ENCODE measurements around the gene PPP1R13B. TPM values are rescaled to one million over a fixed set of nuclear protein-coding genes. Genes with fewer than 3 reads are reported as not detected.

Gene PPP1R13B
- polyA plus RNA-seq, 2 of the 4 experiments (the other 2 are of a cell fraction) = 2.2 to 2.7 TPM

GRCh38 chr14:103765526-103765925 lies 81.8 kb downstream of the PPP1R13B start:
- WGBS (ENCODE audit: missing lambda C conversion rate) = 95% methylated on average over 3 of the region's 3 CpGs
- Histone ChIP-seq H3K4me3 (no peak overlapping the region), H3K9me3 (no peaks in the 10 kb centered on the region), H3K4me2 (no peak overlapping the region), H3K27ac (no peak overlapping the region), H3K4me1 (no peaks in the 10 kb centered on the region)
- CTCF ChIA-PET = interaction anchor here (1.4 to 1.5 kb wide), 2 partner anchors 13 to 135 kb away, joined by 3 to 5 read pairs; no protein-coding TSS in a partner anchor
- TF ChIP-seq SREBF2 (IDR thresholded peaks at IDR 0.05) (no peak), HES2 (IDR thresholded peaks at IDR 0.05) (no peak), ZNF302 (CRISPR knock-in tag; IDR thresholded peaks at IDR 0.05) (no peak), FOSL2 (IDR thresholded peaks at IDR 0.05) (no peak), FOSL2 (CRISPR knock-in tag; IDR thresholded peaks at IDR 0.05) (no peak), PHF8 (IDR thresholded peaks at IDR 0.05; ENCODE audit: borderline replicate concordance, low read depth) (no peak), RCOR1 (IDR thresholded peaks at IDR 0.05; ENCODE audit: low read depth, low read length) (no peak), CBX2 (IDR thresholded peaks at IDR 0.05; ENCODE audit: borderline replicate concordance, low read depth) (no peak), POLR2A (IDR thresholded peaks at IDR 0.05; ENCODE audit: low read length) (no peak), ATOH8 (CRISPR knock-in tag; IDR thresholded peaks at IDR 0.05; ENCODE audit: low read depth) (no peak), NPAS2 (CRISPR knock-in tag; IDR thresholded peaks at IDR 0.05; ENCODE audit: borderline replicate concordance) (no peak), POLR2AphosphoS2 (conservative IDR thresholded peaks at IDR 0.05; ENCODE audit: low read length) (no peak), PBX3 (IDR thresholded peaks at IDR 0.05) (no peak), MAFK (IDR thresholded peaks at IDR 0.05; ENCODE audit: partially characterized antibody) (no peak), HMGXB4 (CRISPR knock-in tag; IDR thresholded peaks at IDR 0.05; ENCODE audit: borderline replicate concordance) (no peak), E2F6 (IDR thresholded peaks at IDR 0.05; ENCODE audit: borderline replicate concordance, low read depth) (no peak), BHLHE40 (IDR thresholded peaks at IDR 0.05; ENCODE audit: low read depth, low read length) (no peak), CEBPB (IDR thresholded peaks at IDR 0.05) (no peak)
- FAIRE-seq (no peak), ATAC-seq (no peak), DNase-seq (ENCODE audit: low read depth in 1 of 2, low spot score in 1 of 2) (no peak)
- POLR2A ChIA-PET = no interaction called here

- ATAC-seq (no peak), FAIRE-seq (no peak), DNase-seq (ENCODE audit: low read depth in 1 of 2, low spot score in 1 of 2) (no peak)
- no peak overlapping the region for H3K4me3 ChIP-seq
- ChIA-PET POLR2A (no interaction called here), CTCF (interaction anchor here (1.0 to 1.5 kb wide), 3 partner anchors 11 to 40 kb away, joined by 3 to 5 read pairs (median 4); no protein-coding TSS in a partner anchor)
- H3K4me2 ChIP-seq = no peak overlapping the region
- no peak overlapping the region for H3K27ac ChIP-seq
- H3K9me3 ChIP-seq = no peaks in the 10 kb centered on the region
- no peaks in the 10 kb centered on the region for H3K4me1 ChIP-seq
- 93% methylated on average over 5 of the region's 5 CpGs for WGBS (ENCODE audit: missing lambda C conversion rate)
- TF ChIP-seq JUN (IDR thresholded peaks at IDR 0.05) = no peak
- TF ChIP-seq ATOH8 (CRISPR knock-in tag; IDR thresholded peaks at IDR 0.05; ENCODE audit: low read depth) = no peak
- TF ChIP-seq BHLHE40 (IDR thresholded peaks at IDR 0.05; ENCODE audit: low read depth, low read length) = no peak
- no peak for TF ChIP-seq RAD21 (conservative IDR thresholded peaks at IDR 0.05 in 1 of 2, IDR thresholded peaks at IDR 0.05 in 1 of 2)
- no peak for TF ChIP-seq ESRRA (IDR thresholded peaks at IDR 0.05; ENCODE audit: borderline replicate concordance, low read length)
- TF ChIP-seq RARB (CRISPR knock-in tag; IDR thresholded peaks at IDR 0.05) = no peak
- no peak for TF ChIP-seq CEBPB (IDR thresholded peaks at IDR 0.05)
- TF ChIP-seq BCL3 (IDR thresholded peaks at IDR 0.05) = no peak
- no peak for TF ChIP-seq CBX2 (IDR thresholded peaks at IDR 0.05; ENCODE audit: borderline replicate concordance, low read depth)
- TF ChIP-seq RNF2 (IDR thresholded peaks at IDR 0.05; ENCODE audit: borderline replicate concordance, low read depth) = no peak
- no peak for TF ChIP-seq USF2 (IDR thresholded peaks at IDR 0.05)
- no peak for TF ChIP-seq SREBF2 (IDR thresholded peaks at IDR 0.05)
- TF ChIP-seq TFCP2L1 (CRISPR knock-in tag; IDR thresholded peaks at IDR 0.05) = no peak
Measured at GRCh38 chr14:103763730-103764488, 83.5 kb downstream of the PPP1R13B start.

Data from A549 (cell line).